Tongue (tissue), 2 donors: ENCODE results near the gene CMIP. TPM values are rescaled to one million over a fixed set of nuclear protein-coding genes. Genes with fewer than 3 reads are reported as not detected.
"Not testable (repeated sequence)": the region's sequence is repeated elsewhere in the genome, so short reads cannot be mapped to it uniquely, and the experiment has no call there.

Experiments used
- DNase-seq: peaks from one replicate; pipeline ENCODE4 v3.0.0-alpha.2; 2015
- total RNA-seq: library from RNA; depleted of rRNA; stranded (reverse); fragments of >200 nt; gene quantifications from one replicate; pipeline ENCODE4 v1.2.3, GENCODE V29; 2014

Gene CMIP
- total RNA-seq, 1 donor from 2014 or later, result 30.0 TPM

DNA sequence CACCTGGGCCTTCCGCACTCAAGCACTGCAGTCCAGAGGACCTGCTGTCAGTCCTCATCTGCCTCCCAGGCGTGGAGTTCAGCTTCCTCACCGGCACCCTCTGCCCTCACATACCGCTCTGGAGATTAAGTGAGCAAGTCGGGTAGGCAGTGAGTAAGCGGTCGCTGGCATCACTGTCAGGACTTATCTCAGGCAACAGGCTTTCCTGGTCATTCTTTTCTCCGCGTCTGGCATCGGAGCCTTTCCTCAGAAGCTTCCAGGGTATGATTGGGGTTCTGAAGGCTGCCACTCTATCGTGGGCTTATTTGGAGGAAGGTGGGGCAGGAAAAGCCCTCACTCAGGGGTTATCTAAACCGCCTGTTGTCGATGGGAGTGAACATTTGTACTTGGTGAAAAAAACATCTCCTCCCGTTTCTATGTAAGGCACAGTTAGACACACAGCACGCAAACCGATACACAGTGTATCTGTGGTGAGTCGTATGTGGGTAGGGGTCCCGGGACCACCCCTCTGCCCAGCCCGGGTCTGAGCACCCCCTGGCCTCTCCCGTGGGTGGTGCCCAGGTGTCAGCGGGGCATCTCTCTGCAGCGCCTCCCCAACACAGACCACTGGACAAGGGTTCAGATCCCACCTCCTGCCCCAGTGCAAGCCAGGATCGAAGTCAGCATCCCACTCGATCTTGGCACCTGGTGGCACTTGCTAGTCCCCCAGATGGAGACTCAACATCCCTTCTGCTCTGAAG is 242.0 kb downstream of the CMIP start:
- no peak for DNase-seq

DNA sequence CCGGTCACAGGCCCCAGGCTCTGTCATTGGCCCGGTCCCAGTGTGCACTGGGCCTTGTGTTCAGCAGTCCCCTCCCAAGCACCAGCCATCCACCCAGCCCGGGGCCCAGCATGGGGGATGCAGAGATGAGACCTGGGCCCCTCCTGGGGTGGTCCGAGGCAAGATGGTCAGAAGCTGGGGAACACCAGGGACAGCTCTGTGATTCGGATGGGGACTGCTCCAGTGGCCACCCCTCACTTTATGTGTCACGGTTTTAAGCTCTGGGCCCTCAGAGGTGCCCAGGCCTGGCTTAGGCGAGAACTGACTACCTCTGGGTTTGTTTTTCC is 242.5 kb downstream of the CMIP start:
- no peak for DNase-seq

GRCh38 chr16:81688182-81688581 is 243.6 kb downstream of the CMIP start:
- no peak for DNase-seq

GRCh38 chr16:81688839-81689238 is 244.2 kb downstream of the CMIP start:
- not testable (repeated sequence) for DNase-seq

DNA sequence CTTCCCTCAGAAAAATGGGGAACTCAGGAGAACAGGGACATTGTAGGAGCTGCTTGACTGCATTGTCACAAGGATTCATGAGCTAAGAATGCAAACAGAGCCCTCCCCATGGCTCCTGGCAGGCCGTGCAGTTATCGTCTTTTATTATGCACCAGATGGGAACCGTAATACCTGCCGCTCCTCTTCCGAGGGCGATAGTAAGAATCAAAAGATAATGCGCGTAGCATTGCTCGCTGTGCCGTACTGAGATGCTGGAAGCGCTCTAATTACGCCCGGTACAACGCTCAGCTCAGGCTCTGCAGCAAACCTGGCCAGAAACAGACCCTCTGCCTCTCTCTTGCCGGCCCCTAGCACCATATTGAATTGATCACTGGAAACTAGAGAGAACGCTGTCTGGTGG is 247.4 kb downstream of the CMIP start:
- DNase-seq, result no peak

DNA sequence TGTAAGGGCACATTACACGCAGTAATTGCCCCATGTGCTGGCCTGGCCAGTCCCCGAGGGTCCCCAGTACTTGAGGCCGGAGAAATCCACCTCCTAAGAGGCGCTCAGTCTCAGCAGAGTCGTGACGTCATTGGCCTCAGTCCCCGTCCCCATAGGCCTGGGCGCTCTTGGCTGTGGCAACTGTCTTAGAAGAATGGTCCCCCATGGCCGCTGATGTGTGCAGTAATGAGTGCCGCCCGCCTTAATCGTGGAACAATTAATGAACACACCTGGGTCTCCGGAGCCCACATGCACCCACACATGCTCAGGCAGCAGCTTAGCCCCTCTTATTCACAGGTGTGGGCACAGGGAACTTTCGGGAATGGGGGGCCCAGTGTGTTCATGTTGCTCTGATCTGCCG is 248.0 kb downstream of the CMIP start:
- DNase-seq, result no peak

GRCh38 chr16:81693041-81693743 is 248.6 kb downstream of the CMIP start:
- no peak for DNase-seq

DNA sequence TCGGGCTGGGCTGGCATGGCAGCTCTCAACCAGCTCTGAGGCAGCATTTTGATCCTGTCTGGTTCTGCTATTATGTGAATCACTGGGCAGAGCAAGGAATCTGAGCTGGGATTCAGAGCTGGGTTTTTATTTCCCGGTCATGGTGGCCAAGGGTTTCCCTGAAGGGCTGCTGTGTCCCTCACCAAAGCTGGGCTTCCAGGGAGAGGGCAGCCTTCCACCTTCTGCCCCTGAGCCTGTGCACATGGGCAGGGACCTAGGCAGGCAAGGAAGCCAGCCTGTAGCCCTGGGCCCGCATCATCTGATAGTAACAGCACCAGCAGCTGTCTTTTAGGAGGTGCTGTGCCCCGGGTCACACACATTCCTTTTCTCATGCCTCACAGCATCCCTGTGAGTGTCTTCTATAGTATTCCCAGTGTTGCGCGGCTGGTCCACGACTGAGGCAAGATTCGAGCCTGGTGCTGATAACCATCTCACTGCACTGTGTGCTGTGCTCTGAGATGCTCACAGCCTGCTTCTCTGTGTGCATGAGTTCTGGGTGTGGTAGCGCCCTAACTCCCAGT is 249.2 kb downstream of the CMIP start:
- no peak for DNase-seq

- peak; percentile 92 for DNase-seq
Measured at GRCh38 chr16:81694494-81695280, 250.1 kb downstream of the CMIP start.

DNA sequence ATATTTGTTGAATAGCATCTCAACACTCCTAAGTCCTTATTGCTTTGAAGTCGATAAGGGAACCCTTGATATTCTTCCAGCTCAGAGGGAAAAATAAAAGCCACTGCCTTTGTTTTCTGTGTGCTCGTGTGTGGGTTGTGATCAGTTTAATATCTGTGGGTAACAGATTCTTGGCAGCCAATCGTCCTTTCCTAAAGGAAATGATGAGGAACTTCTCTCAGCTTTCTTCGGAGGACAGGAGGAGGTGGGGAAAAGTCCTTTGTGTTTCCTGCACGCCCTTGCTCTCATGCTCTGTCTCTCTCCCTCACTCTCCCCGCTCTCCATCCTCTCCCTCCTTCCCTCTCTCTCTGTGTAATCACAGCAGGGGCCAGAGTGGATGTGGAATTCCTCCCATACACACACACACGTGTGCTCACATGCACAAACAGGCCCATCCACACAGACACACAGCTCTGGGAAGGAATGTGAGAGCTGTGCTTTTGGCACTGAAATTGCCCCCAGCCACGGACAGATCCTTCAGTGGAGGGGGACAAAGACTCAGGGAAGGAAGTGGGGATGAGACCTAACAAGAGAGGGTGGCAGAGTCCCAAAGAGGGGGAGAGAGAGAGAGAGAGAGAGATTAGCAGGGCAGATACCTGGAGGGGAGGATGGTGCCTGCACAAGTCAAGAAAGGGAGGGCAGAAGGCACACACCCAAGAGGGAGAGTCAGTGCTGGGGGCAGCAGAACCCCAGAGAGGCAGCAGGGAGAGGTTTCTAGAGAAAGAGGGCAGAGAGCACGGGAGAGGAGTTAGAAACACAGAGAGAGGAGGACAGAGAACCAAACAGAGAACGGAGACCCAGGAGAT is 250.9 kb downstream of the CMIP start:
- DNase-seq, result peak; percentile 74

DNA sequence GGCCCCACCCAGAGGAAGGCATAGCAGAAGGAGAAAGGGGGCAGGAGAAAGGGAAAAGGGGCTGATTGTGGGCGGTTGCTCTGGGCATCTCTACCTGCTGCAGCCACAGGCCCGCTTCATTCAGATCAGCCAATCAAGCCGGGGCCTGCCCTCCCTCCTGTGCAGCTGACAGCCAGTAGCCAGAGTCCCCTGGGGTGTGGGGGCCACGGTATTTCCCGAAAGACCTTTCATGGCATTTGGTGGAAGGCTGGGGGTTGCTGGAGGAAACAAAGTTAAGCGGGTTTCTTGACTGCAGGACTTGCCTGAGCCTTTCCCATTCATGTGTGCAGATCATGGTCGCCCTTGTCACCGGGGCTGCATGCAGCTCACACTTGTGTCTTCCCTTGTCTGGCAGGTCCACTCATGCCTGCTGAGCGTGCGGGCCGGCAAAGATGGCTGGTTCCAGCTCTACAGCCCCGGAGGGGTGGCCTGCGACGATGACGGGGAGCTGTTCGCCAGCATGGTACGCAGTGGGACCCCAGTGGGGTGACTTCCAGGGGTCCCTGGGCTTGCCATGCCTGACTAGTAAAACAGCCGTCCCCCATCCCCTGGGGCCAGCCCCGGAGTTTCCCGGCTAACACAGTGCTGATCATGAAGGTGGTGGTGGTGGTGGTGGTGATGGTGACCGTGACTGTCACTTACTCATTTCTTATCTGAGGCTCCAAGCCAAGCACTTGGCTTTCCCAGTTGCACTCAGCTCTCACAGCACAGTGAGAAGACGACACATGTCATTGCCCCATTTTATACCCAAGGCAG is 251.8 kb downstream of the CMIP start:
- no peak for DNase-seq

- no peak for DNase-seq
Measured at GRCh38 chr16:81696961-81697615, 252.5 kb downstream of the CMIP start.

- DNase-seq, result peak; percentile 81
Measured at GRCh38 chr16:81697616-81698309, 253.2 kb downstream of the CMIP start.

DNA sequence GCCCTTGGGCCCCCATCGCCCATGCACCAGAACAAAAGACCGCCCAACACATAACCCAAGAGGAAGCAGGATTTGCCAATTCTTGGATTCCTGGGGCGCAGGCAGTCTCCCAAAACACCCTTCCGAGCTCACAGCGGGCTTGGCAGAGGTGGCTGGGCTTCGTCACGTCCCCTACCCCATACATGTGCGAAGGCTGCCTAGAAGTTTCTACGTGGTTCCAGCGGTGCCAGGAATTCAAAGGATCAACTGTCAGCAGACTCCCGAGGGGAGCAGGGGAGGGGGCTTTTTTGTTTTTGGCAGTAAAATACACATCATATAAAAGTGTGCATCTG is 253.7 kb downstream of the CMIP start:
- peak; percentile 69 for DNase-seq

DNA sequence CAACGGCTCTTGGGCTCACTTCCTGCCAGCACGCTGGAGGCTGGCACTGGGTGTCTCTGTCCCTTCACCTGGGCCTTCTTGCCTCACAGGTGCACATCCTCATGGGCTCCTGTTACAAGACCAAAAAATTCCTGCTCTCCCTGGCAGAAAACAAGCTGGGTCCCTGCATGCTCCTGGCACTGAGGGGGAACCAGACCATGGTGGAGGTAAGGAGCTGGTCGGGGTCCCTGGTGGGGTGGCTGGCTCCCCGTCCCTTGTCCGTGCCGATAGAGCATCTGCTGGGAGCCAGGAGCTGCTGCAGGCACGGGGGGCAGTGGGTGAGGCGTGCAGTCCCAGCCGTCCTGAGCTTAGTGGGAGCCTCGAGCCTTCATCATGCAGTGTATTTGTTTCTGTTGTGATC is 255.0 kb downstream of the CMIP start:
- DNase-seq, result no peak

DNA sequence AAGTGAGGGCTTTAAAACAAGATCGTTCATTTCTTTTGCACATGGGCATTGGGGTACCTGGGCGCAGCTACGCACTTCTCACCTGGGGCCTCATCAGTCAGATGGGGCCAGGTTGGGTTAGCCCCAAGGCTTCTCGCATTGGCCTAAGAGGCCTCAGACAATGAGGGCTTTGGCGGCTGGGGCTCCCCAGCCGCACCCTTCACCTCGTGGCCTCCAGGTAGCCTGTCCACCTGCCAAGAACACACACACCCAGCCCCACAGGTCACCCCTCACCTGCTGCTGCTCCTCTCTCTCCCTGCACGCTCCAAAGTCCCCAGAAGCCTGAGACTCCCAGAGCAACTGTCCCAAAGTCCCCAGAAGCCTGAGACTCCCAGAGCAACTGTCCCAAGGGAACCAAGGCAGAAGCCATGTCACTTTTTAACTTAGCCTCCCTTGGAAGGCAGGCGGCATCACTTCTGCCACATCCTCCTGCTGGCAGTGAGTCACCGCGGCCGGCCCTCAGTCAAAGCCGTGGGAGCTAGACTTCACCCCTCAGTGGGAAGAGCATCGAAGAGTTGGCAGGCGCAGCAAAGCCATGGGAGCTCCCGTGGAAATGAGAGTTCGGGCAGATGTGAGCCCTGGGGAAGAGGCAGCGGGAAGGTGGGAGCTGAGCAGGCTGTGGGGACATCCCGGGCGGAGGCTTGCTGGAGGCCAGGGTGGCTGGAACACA is 255.6 kb downstream of the CMIP start:
- no peak for DNase-seq

DNA sequence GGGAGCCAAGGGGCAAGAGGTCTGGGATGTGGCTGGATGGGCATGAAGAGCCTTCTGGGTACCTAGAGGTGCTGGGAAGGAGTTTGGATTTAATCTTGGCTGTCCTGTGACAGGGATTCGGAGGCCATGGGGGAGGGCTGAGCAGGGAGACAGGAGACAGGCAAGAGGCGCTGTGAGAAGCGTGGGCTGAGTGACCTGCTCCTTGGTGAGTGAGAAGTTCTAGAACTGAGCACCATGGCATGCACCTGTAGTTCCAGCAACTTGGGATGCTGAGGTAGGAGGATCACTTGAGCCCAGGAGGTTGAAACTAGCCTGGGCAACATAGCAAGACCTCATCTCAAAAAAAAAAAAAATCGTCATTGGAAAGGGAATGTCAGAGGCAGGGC is 256.2 kb downstream of the CMIP start:
- no peak for DNase-seq

- DNase-seq, result no peak
Measured at GRCh38 chr16:81701296-81701970, 256.8 kb downstream of the CMIP start.

DNA sequence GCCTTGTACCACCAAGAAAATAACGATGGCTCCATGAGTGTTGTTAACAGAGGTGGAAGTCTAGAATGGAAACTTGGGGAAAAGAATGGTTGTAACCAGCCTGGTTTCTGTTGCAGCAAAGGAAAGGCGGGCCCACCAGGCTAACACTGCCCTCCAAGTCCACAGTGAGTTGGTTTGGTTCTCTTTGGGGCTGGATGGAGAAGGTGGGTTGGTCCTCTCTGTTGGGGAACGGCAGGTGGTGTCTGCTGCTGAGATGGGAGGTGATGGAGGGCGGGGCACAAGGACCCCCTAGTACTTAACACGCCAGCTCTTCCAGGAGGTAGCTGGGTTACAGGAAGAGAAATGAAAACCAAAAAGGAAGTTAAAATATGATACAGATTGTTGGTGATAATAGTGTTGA is 257.9 kb downstream of the CMIP start:
- no peak for DNase-seq
